Stimulated activated naive CD4-positive, alpha-beta T cell treated with Interleukin-2 at 50 U/mL for 16 hours (primary cell): ENCODE measurements around the gene FAM222B.
"Not testable (repeated sequence)": the region's sequence is repeated elsewhere in the genome, so short reads cannot be mapped to it uniquely, and the experiment has no call there.

Experiments used
- DNase-seq: peaks from one replicate; lab custom pipeline; 2025; lab: John Stamatoyannopoulos, UW

The FAM222B gene

DNA sequence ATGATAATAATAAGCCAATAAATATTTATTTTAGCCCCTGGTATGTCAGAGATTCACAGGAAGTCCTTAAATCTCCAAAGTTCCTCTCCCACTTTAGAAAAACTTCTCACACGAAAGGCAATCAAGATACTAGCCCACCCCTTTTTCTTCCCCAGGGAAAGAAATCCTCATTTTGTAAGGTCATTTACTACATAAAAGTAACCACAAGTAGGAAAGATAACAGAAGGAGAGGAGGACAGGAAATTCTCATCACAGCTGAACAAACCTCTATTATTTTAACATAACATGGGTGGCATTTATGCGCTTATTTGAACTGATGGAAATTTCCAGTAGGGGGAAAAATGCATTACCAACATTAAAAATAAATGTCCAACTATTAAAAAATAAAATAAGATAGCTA lies 3.4 kb downstream of the FAM222B start:
- DNase-seq = no peak

DNA sequence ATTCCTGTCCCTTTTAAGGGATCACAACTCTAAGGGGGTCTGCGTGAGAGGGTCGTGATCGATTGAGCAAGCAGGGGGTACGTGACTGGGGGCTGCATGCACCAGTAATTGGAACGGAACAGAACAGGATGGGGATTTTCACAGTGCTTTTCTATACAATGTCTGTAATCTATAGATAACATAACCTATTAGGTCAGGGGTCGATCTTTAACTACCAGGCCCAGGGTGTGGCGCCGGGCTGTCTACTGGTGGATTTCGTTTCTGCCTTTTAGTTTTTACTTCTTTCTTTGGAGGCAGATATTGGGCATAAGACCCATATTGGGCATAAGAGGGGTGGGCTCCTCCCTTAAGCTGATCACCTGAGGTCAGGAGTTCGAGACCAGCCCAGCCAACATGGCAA lies 6.0 kb downstream of the FAM222B start:
- DNase-seq = not testable (repeated sequence)

DNA sequence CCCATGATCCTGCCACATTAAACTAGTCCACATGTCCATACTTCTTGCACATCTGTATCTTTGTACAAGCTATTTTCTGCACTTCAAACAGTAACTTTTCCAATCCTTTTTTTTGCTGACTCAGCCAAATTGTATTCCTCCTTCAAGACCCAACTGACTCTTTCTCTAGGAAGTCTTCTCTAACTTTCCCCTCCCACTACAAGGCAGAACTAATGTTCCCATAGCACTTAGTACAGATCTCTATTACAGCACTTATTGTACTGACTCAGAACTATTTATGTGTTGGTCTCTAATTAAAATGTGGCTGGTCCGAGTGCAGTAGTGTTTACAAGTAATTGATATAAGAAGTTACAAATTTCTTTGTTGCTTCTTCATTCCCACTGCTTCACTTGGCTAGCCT lies 8.2 kb downstream of the FAM222B start:
- DNase-seq = no peak

DNA sequence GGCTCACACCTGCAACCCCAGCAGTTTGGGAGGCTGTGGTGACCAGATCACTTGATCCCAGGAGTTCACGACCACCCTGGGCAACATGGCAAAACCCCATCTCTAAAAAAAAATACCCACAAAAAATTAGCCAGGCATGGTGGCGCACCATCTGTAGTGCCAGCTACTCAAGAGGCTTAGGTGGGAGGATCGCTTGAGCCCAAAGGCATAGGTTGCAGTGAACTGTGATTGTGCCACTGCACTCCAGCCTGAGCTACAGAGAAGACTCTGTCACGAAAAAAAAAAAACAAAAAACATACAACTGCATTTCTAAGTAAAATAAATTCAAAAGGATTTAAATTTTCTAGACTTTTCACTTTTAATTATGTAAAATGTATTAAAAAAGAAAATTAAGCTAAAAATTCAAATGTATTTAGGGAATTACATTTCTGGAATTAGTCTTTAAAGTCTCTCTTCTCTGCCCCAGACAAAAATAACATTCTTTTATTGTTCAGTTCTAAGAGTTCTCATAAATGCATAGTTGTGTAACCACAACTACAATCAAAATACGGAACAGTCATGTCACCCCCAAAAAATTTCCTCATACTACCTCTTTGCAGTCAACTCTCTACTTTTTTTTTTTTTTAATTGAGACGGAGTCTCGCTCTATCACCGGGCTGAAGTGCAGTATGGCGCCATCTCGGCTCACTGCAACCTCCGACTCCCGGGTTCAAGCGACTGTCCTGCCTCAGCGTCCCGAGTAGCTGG lies 14.1 kb downstream of the FAM222B start:
- DNase-seq = no peak

DNA sequence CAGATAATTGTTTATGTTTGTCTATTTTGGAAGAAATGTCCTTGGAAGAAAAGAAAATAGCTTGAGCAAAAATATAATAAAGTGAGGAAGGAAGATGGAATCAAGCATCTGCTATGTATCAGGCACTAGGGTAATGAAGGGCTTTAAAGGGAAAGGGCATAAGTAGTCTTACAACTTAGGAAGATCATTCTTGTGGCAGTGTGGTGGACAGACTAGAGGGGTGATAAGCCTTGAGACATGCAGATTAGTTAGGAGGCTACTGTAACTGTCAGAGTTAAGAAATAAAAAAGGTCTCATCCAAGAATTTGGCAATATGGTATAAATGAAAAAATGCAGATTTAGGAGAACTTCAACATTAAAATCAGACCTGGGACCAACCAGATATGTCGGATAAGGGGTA lies 14.9 kb downstream of the FAM222B start:
- DNase-seq = no peak

- DNase-seq = no peak
Measured at GRCh38 chr17:28819582-28819981, 23.0 kb downstream of the FAM222B start.

GRCh38 chr17:28818819-28819221 lies 23.8 kb downstream of the FAM222B start:
- no peak for DNase-seq

GRCh38 chr17:28816540-28816939 lies 26.1 kb downstream of the FAM222B start:
- DNase-seq = no peak

- DNase-seq = peak; percentile 48
Measured at GRCh38 chr17:28812748-28813377, 29.7 kb downstream of the FAM222B start.

GRCh38 chr17:28812091-28812747 lies 30.4 kb downstream of the FAM222B start:
- peak; percentile 97 for DNase-seq

- no peak for DNase-seq
Measured at GRCh38 chr17:28811651-28812090, 30.9 kb downstream of the FAM222B start.

GRCh38 chr17:28810437-28810836 lies 32.2 kb downstream of the FAM222B start:
- DNase-seq = no peak

DNA sequence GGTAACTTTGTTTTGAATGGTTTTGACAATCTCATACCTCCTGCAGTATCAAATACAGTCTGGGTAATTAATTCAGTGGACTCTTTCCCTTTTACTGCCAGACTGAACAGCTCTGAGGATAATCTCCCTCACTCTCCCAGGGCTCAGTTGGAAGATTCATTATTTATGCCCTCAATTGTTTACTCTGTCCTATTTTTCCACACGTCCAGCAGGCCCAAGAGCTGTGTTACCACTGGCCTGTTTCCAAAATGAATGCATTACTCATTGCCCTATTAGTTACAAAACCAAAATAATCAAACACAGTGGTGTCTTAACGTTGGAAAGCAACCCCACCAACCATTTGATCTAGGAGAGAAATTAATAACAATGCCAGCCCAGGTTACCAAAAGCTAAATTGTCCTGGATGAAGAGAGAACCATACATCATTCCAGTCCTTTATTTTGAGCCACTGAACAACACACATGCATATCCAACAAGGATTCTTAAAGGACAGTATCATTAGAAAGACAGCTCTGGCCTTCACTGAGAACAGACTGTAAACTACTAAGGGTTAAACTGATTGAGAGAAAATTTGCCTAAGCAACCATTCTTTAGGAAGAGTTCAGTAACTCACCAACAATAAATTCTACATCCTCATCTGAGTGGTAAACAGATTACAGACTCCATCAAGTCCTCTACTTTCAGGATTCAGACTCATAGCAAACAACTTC lies 34.5 kb downstream of the FAM222B start:
- no peak for DNase-seq

- no peak for DNase-seq
Measured at GRCh38 chr17:28796062-28796461, 46.5 kb downstream of the FAM222B start.

GRCh38 chr17:28794846-28795441 lies 47.6 kb downstream of the FAM222B start:
- not testable (repeated sequence) for DNase-seq

DNA sequence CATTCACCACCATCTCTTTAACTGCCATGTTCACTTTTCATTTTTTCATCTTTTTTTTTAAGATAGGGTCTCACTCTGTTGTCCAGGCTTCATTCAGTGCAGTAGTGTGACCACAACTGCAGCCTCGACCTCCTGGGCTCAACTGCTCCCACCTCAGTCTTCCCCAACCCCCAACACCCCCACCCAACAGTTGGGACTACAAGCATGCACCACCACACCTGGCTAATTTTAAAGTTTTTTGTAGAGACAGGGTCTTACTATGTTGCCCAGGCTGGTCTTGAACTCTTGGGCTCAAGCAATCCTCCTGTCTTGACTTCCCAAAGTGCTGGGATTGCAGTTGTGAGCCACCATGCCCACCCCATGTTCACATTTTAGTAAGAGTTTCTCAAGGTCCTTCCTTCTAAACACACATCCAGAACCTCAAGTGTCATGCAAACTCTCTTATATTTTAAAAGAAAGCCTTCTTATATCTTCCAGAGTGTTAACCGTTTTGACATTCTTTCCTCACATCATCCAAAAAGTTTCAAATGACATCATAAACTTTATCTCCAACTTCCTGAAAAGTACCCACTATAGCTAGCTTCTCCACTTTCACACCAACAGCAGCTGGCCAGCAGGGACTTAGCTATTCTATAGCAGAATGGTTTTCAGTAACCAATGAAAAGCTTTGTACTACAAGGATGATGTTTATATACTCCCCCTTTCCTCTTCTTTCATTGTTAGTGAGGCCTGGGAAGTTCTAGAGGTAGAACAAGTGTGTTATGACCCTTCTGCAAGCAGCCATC lies 49.5 kb downstream of the FAM222B start:
- DNase-seq = no peak

DNA sequence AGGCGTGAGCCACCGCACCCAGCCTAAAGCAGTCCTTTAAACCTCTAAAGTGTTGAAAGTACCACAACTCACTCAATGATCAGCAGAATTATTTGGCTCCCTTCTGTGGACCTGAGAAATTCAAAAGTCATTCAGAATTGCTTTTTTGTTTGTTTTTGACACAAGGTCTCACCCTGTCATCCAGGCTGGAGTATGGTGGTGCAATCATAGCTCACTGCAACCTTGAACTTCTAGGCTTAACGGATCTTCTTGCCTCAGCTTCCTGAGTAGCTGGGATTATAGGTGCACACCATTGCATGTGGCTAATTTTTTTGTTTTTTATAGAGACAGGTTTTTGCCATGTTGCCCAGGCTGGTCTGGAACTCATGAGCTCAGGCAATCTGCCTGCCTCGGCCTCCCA lies 54.5 kb downstream of the FAM222B start:
- DNase-seq = no peak

DNA sequence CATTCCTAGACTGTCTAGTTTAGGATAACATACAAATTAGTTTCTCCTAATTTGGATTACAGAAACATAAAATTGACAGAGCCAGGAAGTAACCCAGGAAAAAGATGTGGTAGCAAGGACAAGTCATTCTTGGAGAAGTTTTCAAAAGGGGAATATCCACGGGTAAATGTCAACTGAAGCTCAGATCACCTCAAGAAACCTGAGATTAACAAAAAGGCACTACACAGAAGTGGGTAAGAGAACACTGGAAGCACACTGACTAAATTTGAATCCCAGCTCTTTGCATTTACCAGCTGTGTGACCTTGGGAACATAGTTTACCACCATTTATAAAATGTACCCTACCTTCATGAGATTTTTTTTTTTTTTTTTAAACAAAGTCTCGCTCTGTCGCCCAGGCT lies 59.4 kb downstream of the FAM222B start:
- DNase-seq = no peak

GRCh38 chr17:28779601-28780000 lies 63.0 kb downstream of the FAM222B start:
- not testable (repeated sequence) for DNase-seq

- DNase-seq = no peak
Measured at GRCh38 chr17:28777178-28777577, 65.4 kb downstream of the FAM222B start.

DNA sequence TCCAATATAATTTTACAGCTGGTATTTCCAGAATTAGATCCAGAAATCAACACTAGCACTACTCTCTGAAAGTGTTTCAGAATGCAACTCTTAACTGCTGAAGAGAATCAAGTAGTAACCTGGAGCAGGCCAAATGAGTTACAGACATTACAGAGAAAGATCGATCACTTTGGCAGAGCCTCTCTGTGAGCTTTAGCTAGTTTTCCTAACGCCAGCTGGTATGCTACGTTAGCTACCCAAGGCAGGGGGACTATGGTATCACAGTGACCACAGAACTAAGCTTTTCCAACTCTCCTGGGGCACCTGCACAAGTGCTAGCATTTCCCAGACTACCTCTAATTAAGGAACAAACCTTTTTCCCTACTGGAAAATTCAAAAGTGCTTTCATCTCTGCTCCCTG lies 68.4 kb downstream of the FAM222B start:
- no peak for DNase-seq
